ENCODE results near the gene CLSTN3.
"Not testable (repeated sequence)": the region's sequence is repeated elsewhere in the genome, so short reads cannot be mapped to it uniquely, and the experiment has no call there.

CLSTN3 gene

DNA sequence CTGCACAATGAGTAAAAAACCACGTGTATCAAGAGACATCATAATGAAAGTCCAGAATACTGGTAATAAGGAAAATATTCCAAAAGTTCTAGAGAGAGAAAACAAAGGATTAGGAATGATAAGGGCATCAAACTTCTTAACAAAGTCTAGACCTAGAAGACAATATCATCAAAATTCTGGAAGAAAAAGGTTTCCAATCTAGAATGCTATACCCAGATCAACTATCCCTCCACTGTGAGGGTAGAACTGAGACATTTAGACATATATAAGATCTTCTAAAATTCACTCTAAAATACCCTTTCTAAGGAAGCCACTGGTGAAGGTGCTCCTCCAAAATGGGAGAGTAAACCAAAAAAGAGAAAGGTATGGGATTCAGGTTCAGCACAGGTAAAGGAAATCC, 24.1 kb upstream of the CLSTN3 start:
- DNase-seq = no peak

DNA sequence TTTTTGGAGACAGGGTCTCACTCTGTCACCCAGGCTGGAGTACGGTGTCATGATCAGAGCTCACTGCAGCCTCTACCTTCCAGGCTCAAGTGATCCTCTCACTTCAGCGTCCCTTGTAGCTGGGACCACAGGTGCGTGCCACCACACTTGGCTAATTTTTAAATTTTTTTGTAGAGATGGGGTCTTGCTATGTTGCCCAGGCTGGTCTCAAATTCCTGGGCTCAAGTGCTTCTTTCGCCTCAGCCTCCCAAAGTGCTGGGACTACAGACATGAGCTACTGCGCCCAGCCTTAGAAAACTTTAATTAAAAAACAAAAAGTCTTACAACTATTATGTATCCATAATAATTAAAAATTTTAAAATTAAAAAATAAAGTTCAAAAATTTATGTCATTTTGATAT, 23.0 kb upstream of the CLSTN3 start:
- not testable (repeated sequence) for DNase-seq

DNA sequence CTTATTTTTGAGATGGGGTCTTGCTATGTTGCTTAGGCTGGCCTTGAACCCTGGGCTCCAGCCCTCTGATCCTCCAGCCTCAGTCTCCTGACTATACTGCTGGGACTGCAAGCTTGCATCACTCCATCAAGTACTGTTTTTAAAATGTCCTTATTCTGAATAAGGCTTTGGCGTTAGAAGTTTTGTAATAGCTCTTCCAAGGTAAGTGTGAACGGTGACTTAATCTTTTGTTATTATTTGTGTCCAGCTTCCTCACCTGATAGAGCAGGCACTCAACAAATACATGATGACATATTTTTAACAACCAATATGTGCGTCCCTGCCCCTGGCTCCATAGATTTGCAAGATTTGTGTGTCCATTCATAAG, 22.6 kb upstream of the CLSTN3 start:
- DNase-seq = no peak

DNA sequence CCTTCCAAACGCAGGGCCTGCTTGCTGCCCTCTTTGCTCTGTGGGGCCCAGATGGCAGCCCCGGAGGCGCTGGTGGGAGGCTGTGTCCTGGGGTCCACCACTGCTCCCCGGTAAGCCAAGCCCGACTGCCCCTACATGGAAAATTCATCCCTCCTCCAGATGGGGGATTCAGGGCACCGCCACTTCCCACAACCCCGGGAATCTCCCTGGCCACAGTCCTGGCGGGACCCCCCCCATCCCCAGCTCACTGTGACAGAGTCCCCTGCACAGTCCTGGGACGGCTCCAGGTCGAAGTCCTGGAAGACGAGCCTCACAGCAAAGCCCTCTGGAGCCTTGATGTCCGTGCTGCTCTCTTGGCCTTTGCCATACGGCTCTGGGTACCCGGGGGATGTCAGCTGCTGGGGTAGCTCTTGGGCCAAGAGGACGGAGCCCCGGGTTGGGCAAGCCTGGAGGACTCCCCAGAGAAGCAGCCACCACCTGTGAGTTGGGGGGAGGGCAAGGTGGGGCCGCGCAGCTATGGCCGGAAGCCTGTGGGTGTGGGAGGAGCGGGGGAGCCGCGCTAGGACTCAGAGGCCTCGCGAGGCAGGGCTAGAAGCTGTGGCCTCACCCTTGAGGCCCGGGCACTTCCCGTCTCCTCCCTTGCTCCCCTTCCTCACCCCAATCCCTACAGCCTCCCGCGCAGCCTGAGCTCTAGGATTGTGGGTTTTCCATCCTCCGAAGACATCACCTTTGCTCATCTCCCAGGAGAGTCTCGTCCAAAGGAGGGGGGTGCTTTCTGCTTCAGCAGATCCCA, 22.0 kb upstream of the CLSTN3 start:
- DNase-seq = peak; percentile 76

DNA sequence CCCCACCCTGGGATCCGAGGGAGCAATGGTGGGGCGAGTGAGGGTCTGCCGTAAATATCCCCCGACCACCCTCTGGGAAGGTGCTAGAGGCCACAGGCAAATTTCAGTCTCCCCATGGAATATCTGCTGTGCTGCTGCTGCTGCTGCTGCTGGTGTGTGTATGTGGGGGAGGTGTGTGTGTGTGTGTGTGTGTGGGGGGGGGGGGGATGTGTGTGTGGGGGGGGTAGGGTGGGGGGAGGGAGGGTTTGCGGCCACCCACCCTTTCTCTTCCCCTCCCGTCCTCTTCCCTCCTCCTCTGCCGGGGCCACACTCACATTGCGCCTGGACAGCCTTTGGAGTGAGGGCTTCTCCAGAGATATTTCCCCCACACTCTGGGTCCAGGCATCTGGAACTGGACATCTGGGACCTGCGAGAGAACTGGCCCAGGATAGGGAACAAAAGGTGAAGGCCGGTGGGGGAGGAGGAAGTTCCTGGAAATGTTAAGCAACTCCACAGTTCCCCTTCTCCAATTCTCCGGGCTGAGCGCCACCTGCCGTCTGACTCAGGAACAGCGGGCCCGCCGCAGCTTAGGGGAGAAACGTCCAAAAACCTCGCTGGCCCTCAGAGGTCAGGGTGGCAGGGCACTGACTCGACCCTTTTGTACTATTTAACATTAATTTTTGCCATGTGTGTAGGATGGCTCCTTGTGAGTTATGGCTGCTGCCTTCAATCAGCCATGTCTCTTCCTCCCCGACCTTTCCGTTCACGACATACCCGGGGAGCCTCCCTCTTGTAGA, 21.2 kb upstream of the CLSTN3 start, which contains the start of gene C1RL:
C1RL (minus strand) TSS at position 419 of the 776 bp plus-strand sequence; CDS start at position 385, 34 bp downstream.
- peak; percentile 57 for DNase-seq

DNA sequence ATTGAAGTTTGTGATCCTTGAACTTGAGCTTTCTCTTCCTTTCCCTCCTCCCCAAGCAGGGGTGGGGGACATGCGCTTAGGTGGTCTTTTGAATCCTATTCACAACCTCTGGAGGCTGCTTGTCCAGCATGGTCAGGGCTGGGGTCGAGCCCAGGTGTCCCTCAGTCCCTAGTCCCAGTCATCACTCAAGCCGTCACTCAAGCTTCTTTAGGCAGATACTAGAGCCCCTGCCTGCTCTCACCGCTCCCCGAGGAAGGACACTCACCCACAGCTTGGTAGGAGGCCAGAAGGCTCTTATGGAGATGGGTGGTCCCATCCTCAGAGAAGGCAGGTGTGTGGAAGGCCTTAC, 20.6 kb upstream of the CLSTN3 start:
- no peak for DNase-seq

DNA sequence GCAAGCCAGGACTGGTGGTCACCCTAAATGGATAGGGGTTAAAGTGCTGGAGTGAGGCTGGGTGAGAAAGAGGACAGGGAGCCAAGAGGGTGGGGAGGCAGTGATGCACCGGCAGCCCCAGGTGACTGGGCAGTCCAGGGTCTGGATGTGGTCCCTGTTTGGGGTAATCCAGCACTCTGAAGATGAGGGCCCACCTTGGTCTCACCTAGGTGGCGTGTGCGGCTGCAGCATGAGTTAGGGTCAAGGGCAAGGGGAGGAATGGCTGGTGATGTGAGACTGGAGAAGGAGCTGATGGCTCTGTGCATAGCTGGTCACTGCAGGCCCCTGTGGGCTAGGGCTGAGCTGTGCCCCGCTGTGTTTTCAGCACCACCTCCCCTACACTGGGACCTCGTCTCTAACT, 19.5 kb upstream of the CLSTN3 start:
- DNase-seq = no peak

DNA sequence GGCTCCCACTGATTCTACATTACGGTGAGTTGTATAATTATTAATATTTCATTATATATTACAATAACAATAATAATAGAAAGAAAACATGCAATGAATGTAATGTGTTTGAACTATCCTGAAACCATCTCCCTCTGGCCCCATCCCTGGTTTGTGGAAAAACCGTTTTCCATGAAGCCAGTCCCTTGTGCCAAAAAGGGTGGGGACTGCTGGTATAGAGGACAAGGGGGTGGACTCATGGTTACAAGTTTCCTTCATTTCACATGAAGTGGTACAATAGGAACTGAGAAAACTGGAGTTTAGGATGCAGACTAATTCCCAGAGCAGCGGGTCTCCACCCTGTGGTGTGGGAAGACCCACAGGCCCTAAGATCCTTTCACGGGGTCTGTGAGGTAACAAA, 18.1 kb upstream of the CLSTN3 start:
- no peak for DNase-seq

DNA sequence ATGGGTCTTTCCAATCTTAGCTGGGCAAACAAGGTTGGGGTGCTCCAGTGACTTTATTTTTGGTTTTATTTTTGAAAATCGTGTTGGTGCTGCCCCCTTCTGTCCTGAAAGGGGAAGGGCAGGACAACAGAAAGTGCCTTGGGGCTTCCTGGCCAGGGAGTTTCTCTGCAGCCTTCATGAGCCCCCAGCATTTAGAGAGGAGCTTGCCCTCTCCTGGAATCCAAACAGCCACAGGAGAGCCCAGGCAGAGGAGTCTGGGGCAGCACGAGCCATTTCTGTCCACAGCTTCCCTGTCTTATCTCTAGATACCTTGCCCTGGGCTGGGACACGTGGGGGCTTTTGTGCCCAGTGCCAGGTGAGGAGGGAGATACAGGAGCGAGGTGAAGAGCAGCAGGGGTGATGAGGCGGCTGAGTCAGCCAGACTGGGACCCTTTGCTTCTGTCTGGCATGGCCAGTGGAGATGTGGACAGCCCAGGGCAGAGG, 16.7 kb upstream of the CLSTN3 start:
- DNase-seq = peak; percentile 12

DNA sequence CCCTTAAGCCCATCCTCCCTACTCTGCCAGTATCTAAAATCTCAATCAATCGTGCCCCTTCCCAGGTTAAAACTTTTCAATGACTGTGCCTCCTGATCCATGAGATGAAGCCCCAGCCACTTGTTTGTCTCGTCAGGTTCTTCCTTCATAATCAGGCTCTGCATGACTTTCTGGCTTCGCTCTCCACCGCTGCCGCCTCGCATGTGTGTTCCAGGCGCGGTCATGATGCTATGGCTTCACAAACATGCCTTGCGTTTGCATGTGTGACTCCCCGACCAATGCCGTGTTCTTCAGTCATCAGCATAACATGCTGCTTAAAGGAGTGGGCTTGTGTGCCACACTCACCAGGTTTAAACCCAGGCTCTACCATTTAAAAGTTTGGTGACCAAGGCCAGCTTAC, 16.2 kb upstream of the CLSTN3 start:
- DNase-seq = no peak

DNA sequence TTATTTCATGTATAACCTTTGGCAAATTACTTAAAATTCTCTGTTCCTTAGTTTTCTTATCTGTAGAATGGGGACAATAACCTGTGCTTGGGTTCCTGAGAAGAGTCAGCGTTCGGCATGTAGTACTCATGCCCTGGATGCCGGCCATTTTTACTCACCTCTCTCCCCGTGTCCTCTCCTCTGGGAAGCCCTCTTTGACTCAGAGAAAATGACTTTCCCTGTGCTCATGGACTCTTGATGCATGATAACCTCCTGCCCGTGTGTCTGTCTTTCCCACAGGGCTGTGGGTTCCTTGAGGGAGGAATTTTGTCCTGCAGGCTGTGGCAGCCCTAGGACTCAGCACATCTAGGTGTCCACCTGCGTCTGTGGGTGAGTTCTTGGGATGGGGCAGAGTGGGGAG, 15.3 kb upstream of the CLSTN3 start:
- no peak for DNase-seq

DNA sequence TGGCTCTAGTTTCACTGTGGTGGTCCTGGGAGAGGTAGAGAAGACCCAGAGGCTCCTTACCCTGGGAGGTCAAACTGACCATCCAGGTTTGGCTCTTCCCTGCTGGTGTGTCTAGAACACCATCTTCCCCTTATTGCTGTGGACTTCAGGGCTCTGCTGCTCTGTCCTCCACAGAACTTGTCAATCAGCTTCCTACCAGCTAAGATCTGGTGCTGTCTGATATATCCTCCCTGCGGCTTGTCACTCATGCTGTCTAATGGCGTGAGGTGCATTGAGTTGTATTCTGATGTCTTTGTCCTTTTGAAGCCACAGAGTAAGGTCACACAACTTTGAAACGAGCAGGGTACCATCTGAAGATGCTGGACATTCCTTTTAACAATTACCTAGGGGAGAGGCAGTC, 14.0 kb upstream of the CLSTN3 start:
- no peak for DNase-seq

DNA sequence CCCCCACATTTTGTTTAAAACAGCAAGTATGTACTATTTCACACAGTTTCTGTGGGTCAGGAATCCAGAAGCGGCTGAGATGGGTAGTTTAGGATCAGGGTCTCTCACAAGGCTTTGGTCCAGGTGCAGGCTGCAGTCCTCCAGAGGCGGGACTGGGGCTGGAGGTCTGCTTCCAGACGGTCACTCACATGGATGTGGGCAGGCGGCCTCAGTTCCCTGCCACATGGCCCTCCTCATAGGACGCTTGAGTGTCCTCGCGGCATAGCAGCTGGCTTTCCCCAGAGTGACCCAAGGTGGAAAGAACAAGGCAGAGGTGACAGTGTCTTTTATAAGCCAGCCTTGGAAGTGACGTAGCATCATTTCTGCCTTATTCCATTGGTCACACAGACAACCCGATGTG, 13.3 kb upstream of the CLSTN3 start:
- DNase-seq = no peak

DNA sequence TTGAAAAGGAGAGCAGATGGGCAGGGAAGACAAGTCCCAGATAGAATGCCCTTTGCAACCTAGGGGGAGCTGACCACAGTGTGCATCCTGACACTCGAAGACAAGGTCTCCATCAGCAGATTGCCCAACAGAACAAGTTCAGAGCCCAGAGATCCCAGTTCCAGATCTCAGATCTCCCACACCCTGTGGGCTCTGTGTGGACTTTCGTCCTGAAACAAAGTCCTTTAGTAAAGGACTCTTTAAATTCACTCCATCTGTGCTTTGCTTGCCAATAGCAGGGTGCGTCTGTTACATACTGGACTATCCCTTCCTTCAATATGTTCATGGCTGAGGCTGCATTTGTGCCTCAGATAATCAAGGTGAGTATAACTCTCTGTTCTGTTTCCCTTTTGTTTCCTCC, 12.5 kb upstream of the CLSTN3 start:
- no peak for DNase-seq

DNA sequence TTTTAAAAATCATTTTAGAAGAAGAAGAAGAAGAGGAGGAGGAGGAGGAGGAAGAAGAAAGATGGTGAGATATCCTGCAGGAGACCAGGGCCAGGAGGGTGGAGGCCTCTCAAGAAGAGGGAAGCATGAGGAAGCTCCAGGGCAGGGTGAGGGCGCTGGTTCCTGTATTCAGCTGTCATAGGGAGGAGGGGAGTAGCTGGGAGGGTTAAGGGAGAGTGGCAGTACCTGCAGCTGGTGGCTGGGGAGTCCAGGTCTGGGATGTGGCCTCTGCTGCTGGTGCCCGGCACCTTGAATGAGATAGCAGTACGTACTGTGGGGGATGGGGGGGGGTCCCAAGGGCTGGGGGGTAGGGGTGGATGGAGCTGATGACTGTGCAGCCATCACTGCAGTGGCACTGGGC, 11.3 kb upstream of the CLSTN3 start:
- no peak for DNase-seq

DNA sequence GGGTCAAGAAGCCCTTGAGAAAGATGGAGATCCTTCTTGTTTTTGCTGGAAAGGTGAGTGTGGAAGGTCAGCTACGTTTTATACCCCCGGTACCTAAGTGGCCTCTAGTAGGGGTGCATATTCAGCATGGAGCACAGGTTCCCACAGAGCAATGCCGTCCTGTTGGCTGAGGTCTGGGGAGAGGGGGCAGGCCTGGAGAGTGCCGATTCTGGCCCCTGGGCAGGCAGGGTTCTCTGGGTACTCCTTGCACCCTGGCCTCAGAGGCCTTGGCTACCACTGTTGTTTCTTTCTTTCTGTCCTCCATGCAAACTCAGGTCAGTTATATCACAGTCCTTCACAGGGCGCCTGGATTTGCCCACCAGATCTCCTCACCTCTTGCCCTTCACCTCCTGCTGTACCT, 10.0 kb upstream of the CLSTN3 start:
- no peak for DNase-seq

DNA sequence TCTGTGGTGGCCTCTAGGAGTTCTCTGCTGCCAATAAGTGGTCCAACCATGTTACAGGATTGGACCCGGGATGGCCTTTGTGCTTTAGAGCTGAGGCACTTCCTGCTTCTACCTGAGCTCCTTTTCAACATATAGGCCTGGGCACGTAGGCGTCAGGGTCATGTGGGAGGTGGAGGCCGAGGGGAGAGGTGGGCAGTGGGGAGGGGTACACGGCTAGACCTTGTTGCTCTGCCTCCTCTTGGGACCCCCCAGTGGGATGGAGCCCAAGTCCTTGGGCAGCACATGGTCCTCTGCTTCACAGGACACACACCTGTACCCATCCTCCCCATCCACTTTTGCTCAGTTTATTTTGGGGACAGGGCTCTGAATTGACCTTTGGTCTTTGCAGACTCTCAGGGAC, 8.8 kb upstream of the CLSTN3 start:
- DNase-seq = no peak

DNA sequence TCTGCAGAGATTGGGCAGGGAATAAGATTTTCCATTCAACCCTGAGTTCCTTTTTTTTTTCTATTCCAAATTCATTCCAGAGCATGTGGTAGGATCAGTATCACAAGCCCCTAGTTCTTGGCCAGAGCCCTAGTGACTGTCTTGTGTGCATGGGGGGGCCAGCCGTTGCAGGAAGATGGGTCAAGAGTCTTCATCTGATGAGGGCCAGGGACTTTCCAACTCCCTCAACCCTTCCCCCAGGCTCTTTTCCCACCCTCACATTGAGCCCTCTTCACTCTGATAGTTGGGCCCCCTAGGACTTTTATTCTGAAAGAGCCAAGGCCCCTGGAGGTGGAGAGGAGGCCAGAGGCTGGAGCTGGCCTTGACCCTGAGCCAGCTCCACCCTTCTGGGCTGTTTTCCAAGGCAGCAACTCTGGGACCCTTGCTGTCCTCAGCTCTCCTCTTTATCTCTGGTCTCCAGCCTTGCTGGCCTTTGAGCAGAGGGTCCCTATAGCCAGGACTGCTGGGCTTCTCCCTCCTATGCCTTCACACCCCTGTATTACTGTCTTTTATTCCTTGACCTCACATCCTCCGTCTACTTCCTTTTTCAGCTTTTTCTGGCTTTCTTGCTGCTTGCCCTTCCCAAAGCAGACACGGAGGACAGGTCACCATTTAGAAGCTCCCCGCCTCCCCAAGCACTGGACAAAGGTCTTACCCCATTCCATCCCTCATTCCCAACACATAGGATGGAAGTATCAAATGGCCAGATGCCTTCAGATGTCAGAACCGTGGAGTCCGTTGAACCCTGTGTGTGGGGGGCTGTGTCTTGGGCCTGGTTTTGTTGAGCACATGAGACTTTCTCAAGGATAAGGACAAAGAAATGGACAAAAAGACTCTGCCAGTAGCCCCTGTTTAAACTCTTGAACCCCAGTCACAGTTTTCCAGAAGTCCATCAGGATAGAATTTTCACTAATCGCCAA, 7.1 kb upstream of the CLSTN3 start:
- no peak for DNase-seq

DNA sequence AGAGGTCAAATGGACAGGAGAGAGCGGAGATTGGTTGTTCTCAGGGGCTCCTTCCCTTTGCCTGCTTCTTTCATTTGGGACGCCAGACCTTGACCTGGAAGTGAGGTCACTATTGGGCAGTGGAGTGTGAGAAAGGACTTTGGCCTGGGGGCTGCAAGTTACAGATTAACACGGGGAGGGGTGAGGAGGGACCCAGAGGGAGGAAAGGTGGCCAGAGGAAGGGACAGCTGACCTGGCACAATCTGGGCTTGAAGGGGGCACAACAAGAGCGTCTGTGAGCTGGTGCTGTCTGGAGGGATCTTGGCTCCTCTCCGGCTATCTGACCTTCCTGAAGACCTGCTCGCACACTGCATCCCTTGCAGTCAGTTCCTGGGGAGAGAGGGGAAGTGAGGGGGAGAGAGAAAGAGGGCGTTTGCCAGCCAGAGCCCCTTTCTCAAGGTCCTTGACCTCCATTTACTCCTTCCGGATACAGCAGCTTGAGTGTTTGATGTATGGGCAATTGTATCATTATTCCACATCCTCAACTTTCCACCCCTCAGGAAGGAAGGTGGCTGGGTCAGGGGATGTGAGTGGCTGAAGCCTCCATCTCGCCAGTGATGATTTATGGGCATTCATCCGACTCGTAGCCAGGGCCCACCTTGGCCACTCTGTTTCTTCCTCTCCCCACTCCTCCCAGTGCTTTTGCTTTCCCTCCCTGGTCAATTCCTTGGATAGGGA, 6.2 kb upstream of the CLSTN3 start:
- no peak for DNase-seq

DNA sequence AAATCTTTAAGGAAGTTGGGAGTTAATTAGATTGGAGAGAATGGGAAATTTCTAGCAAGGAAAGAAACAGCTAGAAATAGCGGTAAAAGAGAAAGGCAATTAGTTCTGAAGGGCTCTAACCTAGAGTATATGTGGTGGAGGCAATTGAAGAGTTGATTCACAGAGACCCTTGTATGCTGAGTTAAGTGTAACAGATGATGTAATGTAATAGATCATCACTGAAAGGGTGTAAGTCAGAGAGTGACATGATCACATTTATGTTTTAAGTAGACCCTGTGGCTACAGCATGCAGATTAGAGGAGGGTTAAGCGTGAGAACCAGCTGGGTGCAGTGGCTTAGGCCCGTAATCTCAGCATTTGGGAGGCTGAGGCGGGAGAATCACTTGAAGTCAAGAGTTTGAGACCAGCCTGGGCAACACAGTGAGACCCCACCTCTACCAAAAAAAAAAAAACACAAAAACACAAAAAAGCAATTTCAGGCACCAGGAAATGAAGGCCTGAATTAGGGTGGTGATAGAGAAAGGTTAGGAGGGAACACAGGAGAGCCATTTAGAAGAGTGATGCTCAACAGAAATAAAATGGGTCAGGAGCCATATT, 4.4 kb upstream of the CLSTN3 start:
- DNase-seq = no peak

DNA sequence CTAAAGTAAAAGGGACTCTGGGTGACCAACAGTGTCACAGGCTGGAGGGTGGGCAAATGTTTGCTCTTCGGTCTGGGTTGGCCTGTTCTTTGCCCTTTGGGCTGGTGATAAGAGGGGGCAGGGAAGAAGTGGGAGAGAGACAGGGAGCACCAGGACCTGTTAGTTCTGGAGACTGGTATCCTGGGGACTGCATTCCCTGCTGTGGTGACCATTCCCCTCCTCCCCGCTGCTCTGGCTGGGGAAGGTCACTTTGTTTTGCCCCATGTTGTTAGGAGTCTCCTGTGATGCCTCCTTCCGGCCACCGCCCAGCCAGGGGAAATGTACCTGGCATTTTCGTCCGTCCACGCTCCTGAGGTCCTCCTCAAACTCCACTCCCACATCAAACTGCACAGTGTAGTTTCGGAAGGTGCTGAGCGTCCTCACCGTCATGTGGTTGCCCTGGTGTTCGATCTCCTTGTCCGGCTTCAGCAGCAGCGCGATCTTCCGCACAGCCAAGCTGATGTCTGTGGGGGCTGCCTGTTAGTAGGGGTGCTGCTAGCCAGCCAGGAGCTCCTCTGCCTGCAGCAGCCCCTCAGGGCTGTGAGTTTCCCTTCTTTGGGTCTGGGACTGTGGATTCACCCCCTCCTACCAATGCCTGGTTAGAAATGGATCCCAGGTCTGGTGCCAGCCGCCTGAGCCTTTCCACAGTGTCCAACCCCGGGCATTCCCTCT, 2.1 kb upstream of the CLSTN3 start:
- DNase-seq = no peak

Measured in KG1 (cell line).